ENCODE results near the gene FAM110A. TPM values are rescaled to one million over a fixed set of nuclear protein-coding genes. Genes with fewer than 3 reads are reported as not detected.

Gene FAM110A
- total and polyA plus RNA-seq, 4 donors, result 2.9 to 16.2 (median 10.0) TPM

DNA sequence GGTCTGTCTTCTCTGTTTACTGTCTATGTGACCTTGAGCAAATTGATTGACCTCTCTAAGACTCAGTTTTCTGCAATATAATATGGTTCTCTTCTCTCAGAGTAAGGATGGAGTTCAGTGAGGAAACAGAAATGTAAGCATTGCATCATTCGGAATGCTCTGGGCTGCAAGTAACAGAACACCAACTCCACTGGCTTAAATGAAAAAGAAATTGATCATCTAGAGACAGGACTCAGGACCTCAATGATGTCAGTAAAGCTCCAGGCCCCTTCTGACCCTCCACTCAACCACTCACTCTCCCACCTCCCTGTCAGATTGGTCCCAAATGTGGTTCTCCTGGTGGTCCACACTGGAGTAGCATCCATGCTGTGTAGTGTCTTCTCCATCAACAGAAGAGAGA is 31.9 kb downstream of the FAM110A start:
- H3K9me3 ChIP-seq (ENCODE audit: control insufficient read depth, insufficient read depth, low read length), result no peaks in the 10 kb centered on the region
- no peak overlapping the region for H3K4me3 ChIP-seq (ENCODE audit: low read depth, low read length)
- peaks cover 4% of the 10 kb centered on the region for H3K4me1 ChIP-seq (ENCODE audit: control insufficient read depth, insufficient read depth, low read length)
- no peaks in the 10 kb centered on the region for H3K36me3 ChIP-seq (ENCODE audit: control insufficient read depth, insufficient read depth, low read length)
- H3K27ac ChIP-seq (ENCODE audit: low read depth, low read length), result no peak overlapping the region
- DNase-seq (ENCODE audit: low read depth in 4 of 6, low spot score in 6 of 6), result no peak
- H3K27me3 ChIP-seq (ENCODE audit: control insufficient read depth, insufficient read depth, low read length), result no peaks in the 10 kb centered on the region
- 100% methylated on average over 1 of the region's 1 CpG for WGBS (ENCODE audit: insufficient coverage)

DNA sequence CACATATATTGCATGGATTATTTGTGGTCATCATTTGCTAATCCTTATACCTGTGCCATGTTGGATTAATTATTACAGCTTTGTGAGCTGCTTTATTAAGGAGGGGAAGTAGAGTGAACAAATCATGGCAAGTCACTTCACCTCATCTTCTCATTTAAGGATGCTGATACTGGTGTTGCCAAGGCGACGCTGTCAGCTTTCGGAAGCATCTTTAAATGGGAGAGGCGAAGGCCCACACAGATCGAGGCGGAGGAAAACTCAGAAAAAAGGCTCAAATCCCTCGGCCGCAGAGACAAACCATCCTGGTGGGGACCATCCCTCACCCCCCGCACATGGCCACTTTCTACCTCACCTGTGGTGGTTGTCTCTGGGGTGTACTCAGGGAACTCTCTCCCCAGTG is 34.8 kb downstream of the FAM110A start:
- H3K27ac ChIP-seq (ENCODE audit: low read depth, low read length), result no peak overlapping the region
- H3K36me3 ChIP-seq (ENCODE audit: control insufficient read depth, insufficient read depth, low read length), result no peaks in the 10 kb centered on the region
- peaks cover 3% of the 10 kb centered on the region for H3K27me3 ChIP-seq (ENCODE audit: control insufficient read depth, insufficient read depth, low read length)
- no peaks in the 10 kb centered on the region for H3K9me3 ChIP-seq (ENCODE audit: control insufficient read depth, insufficient read depth, low read length)
- peak in 1 of 6 donors; percentile 50 for DNase-seq (ENCODE audit: low read depth in 4 of 6, low spot score in 6 of 6)
- H3K4me3 ChIP-seq (ENCODE audit: low read depth, low read length), result no peak overlapping the region
- peaks cover 4% of the 10 kb centered on the region for H3K4me1 ChIP-seq (ENCODE audit: control insufficient read depth, insufficient read depth, low read length)
- 33% methylated on average over 1 of the region's 9 CpGs for WGBS (ENCODE audit: insufficient coverage)

DNA sequence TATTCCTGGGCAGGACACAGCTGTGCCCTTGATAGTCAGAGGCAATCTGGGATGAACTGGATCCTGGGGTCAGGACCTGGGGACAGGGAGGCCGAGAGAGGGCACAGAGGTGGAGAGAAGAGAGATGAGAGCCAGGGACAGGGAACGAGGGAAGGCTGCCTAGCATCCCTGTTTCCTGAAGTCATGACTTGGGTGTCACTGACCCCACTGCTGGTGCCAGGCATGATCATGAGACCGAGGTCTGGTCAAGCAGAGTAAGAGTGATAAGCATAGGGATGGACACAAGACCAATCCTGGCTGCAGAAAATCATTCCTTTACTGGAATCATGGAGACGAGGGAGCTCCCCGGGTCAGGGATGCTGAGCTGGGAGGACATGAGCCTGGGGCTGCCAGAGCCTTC is 36.1 kb downstream of the FAM110A start:
- Histone ChIP-seq H3K4me1 (ENCODE audit: control insufficient read depth, insufficient read depth, low read length) (peaks cover 4% of the 10 kb centered on the region), H3K4me3 (ENCODE audit: low read depth, low read length) (no peak overlapping the region), H3K9me3 (ENCODE audit: control insufficient read depth, insufficient read depth, low read length) (no peaks in the 10 kb centered on the region), H3K27me3 (ENCODE audit: control insufficient read depth, insufficient read depth, low read length) (peaks cover 3% of the 10 kb centered on the region), H3K27ac (ENCODE audit: low read depth, low read length) (no peak overlapping the region), H3K36me3 (ENCODE audit: control insufficient read depth, insufficient read depth, low read length) (no peaks in the 10 kb centered on the region)
- DNase-seq (ENCODE audit: low read depth in 4 of 6, low spot score in 6 of 6), result no peak
- WGBS (ENCODE audit: insufficient coverage), result 81% methylated on average over 5 of the region's 5 CpGs

DNA sequence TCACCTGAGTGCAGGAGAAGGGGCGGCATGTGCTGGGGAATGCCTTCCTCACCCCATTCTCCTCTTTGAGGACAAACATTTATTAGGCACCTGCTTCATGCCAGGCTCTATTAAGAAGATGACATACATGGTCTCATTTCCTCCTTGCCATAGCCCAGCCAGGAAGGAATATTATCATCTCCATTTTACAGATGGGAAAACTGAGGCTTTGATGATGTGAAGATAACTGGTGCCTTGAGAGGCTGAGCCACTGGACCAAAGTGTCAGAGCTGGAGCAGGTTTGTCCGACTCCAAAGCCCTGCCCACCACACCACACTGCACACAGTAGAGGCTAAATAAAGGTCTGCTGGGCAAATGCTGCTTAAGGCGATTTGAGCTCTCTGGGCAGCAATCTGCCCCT is 37.2 kb downstream of the FAM110A start:
- no peak overlapping the region for H3K27ac ChIP-seq (ENCODE audit: low read depth, low read length)
- H3K9me3 ChIP-seq (ENCODE audit: control insufficient read depth, insufficient read depth, low read length), result no peaks in the 10 kb centered on the region
- H3K27me3 ChIP-seq (ENCODE audit: control insufficient read depth, insufficient read depth, low read length), result peaks cover 3% of the 10 kb centered on the region
- no peak overlapping the region for H3K4me3 ChIP-seq (ENCODE audit: low read depth, low read length)
- H3K4me1 ChIP-seq (ENCODE audit: control insufficient read depth, insufficient read depth, low read length), result peaks cover 4% of the 10 kb centered on the region
- 71% methylated on average over 1 of the region's 3 CpGs for WGBS (ENCODE audit: insufficient coverage)
- no peak for DNase-seq (ENCODE audit: low read depth in 4 of 6, low spot score in 6 of 6)
- no peaks in the 10 kb centered on the region for H3K36me3 ChIP-seq (ENCODE audit: control insufficient read depth, insufficient read depth, low read length)

DNA sequence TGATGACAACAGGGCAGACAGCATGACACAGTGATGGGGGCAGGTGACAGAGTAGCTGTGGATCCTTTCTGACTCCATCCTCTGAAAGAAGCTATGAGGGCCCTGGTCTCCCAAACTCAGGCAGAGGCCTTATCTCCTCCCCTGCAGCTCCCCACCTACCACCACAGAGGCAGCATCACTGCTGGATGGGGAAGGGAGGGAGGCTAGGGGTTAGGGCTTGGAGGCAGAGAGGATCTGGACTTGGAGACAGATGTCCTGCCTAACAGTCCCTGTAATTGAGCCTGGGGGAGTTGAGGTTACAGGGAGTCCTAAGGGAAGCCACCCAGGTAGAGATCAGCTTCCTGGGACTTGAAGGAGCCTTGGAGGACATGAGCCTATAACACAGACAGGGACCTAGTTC is 37.9 kb downstream of the FAM110A start:
- peaks cover 3% of the 10 kb centered on the region for H3K27me3 ChIP-seq (ENCODE audit: control insufficient read depth, insufficient read depth, low read length)

DNA sequence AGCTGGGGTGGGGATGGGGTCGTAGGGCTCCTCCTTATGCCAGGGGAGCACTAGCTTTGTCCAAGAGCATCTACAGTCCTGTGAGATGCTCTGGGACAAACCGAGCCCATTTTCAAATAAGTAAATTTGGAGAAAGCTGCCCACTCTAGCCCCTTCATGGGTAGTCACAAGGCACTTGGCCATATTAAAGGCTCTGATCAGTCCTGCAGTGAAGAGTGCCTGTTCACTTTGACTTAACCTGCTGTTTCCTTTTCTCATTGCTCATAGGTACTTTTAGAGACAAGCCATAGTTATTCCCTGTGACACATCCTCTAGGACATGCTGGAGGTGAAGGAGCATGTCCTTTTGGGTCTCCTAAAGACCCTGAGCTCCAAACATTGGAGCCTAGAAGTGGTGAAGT is 38.4 kb downstream of the FAM110A start:
- WGBS (ENCODE audit: insufficient coverage), result 54% methylated on average over 2 of the region's 2 CpGs
- no peaks in the 10 kb centered on the region for H3K9me3 ChIP-seq (ENCODE audit: control insufficient read depth, insufficient read depth, low read length)
- no peak overlapping the region for H3K27ac ChIP-seq (ENCODE audit: low read depth, low read length)
- peaks cover 4% of the 10 kb centered on the region for H3K4me1 ChIP-seq (ENCODE audit: control insufficient read depth, insufficient read depth, low read length)
- peaks cover 3% of the 10 kb centered on the region for H3K27me3 ChIP-seq (ENCODE audit: control insufficient read depth, insufficient read depth, low read length)
- no peak for DNase-seq (ENCODE audit: low read depth in 4 of 6, low spot score in 6 of 6)
- H3K4me3 ChIP-seq (ENCODE audit: low read depth, low read length), result no peak overlapping the region
- no peaks in the 10 kb centered on the region for H3K36me3 ChIP-seq (ENCODE audit: control insufficient read depth, insufficient read depth, low read length)

More for the DNA sequence above, 37.9 kb downstream of the FAM110A start:
- no peak overlapping the region for H3K4me3 ChIP-seq (ENCODE audit: low read depth, low read length)
- no peaks in the 10 kb centered on the region for H3K36me3 ChIP-seq (ENCODE audit: control insufficient read depth, insufficient read depth, low read length)
- no peaks in the 10 kb centered on the region for H3K9me3 ChIP-seq (ENCODE audit: control insufficient read depth, insufficient read depth, low read length)
- DNase-seq (ENCODE audit: low read depth in 4 of 6, low spot score in 6 of 6), result no peak
- H3K27ac ChIP-seq (ENCODE audit: low read depth, low read length), result no peak overlapping the region
- peaks cover 4% of the 10 kb centered on the region for H3K4me1 ChIP-seq (ENCODE audit: control insufficient read depth, insufficient read depth, low read length)

DNA sequence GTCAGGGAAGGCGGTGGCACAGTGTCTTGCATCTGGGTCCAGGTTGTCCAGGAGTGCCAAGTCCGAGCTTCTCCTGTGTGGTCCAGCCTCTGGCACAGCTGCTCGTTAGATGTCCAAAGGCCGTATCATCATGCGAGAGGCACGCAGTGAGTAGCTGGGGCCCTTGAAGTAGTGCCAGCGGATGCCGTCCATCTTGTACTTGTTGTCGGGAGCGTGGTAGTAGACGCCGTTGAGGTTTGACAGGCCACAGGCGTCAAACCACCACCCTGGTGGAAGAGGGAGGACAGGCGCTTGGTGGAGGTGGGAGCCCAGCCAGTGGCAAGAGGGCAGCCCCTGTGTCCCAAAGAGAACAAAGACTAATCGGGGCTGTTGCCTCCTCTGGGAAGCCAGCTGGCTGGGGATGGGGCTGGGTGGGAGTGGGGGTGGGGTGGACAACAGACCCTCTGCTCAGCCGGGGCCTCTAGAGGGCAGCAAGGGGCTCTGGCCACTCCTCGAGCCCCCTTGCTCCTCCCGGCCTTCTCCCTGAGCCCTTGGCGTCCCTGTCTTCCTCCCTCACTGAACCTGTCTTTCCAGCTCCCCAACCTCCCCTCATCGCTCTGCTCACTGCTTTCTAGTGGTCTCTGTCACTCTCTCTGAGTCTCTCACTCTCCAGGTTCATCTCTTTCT is 39.5 kb downstream of the FAM110A start:
- Histone ChIP-seq H3K4me1 (ENCODE audit: control insufficient read depth, insufficient read depth, low read length) (peaks cover 4% of the 10 kb centered on the region), H3K4me3 (ENCODE audit: low read depth, low read length) (no peak overlapping the region), H3K36me3 (ENCODE audit: control insufficient read depth, insufficient read depth, low read length) (no peaks in the 10 kb centered on the region), H3K9me3 (ENCODE audit: control insufficient read depth, insufficient read depth, low read length) (no peaks in the 10 kb centered on the region), H3K27me3 (ENCODE audit: control insufficient read depth, insufficient read depth, low read length) (peaks cover 3% of the 10 kb centered on the region), H3K27ac (ENCODE audit: low read depth, low read length) (no peak overlapping the region)
- 57% methylated on average over 20 of the region's 20 CpGs for WGBS (ENCODE audit: insufficient coverage)
- DNase-seq (ENCODE audit: low read depth in 4 of 6, low spot score in 6 of 6), result no peak

DNA sequence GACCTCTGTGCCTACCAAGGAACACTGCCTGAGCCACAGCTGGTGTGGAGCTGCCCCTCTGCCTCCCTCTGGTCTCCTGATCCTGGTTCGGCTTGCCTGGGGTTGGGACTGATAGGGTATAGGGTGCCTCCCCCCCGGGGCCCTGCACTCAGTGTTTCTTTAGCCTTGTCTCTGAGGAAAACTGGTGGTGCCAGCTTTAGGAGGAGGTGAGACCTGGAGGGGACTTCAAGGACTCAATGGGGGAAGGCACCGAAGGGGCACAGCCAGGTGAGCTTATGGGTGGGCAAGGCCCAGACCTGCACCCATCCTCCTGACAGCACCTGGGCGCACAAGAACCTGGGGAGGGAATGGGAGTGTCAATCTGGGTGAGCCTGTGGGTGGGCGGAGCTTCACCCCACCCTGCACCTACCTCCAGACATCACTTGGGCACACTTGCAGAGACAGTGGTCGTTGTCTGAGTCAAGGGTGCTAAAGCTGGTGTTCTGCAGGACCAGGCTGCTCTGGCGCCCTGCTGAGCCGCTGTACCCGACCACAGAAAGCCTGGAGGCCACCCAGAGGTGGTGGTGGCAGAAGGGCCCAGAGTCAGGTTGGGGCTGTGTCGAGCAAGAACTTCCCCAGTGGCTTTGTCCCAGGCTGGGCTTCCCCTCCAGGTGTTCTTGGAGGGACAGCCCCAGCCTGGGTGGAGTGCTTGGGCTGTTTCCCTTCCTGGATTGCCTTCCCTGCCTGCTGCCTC is 40.5 kb downstream of the FAM110A start:
- no peak overlapping the region for H3K4me3 ChIP-seq (ENCODE audit: low read depth, low read length)

DNA sequence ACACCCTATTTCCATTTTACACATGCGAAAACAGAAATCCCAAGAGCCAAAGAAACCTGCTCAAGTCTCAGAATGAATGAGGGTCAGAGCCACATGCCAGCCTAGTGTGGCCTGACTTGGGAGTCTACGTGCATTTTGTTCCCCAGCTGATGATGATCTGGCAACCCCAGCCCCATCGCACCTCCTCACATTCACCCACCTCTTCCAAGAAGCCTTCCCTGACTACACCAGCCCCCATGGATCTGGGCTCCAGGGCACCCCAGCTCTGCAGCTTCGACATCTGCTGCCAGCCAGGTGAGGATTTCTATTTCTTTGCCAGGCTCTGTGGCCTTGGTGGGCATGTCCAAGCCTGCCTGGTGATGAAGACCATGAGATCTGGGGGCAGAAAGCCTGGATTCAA is 41.6 kb downstream of the FAM110A start:
- Histone ChIP-seq H3K27me3 (ENCODE audit: control insufficient read depth, insufficient read depth, low read length) (peaks cover 3% of the 10 kb centered on the region), H3K36me3 (ENCODE audit: control insufficient read depth, insufficient read depth, low read length) (no peaks in the 10 kb centered on the region), H3K4me3 (ENCODE audit: low read depth, low read length) (no peak overlapping the region), H3K4me1 (ENCODE audit: control insufficient read depth, insufficient read depth, low read length) (no peaks in the 10 kb centered on the region), H3K27ac (ENCODE audit: low read depth, low read length) (no peak overlapping the region), H3K9me3 (ENCODE audit: control insufficient read depth, insufficient read depth, low read length) (no peaks in the 10 kb centered on the region)
- WGBS (ENCODE audit: insufficient coverage), result 96% methylated on average over 4 of the region's 4 CpGs
- DNase-seq (ENCODE audit: low read depth in 4 of 6, low spot score in 6 of 6), result no peak

More for the DNA sequence above, 40.5 kb downstream of the FAM110A start:
- 90% methylated on average over 9 of the region's 10 CpGs for WGBS (ENCODE audit: insufficient coverage)
- Histone ChIP-seq H3K36me3 (ENCODE audit: control insufficient read depth, insufficient read depth, low read length) (no peaks in the 10 kb centered on the region), H3K4me1 (ENCODE audit: control insufficient read depth, insufficient read depth, low read length) (no peaks in the 10 kb centered on the region), H3K9me3 (ENCODE audit: control insufficient read depth, insufficient read depth, low read length) (no peaks in the 10 kb centered on the region), H3K27ac (ENCODE audit: low read depth, low read length) (no peak overlapping the region), H3K27me3 (ENCODE audit: control insufficient read depth, insufficient read depth, low read length) (peaks cover 3% of the 10 kb centered on the region)
- no peak for DNase-seq (ENCODE audit: low read depth in 4 of 6, low spot score in 6 of 6)

DNA sequence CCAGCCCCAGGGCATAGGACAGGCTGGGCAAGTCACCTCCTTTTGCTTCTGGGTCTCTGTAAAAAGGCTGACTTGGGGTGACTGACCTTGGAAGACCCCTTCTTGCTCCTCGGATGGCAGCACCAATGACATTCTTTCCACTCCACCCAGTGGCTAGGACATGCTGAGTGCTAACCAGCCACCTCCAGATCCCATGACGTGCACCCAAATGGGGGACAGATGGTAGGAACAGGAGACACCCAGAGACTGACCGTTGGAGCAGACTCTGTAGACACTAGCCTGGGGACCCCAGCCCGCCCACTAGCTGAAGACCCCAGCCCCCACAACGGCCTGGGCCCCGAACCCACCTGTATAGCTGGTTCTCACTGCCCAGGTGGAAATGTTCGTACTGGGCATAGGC is 44.3 kb downstream of the FAM110A start:
- Histone ChIP-seq H3K36me3 (ENCODE audit: control insufficient read depth, insufficient read depth, low read length) (no peaks in the 10 kb centered on the region), H3K9me3 (ENCODE audit: control insufficient read depth, insufficient read depth, low read length) (no peaks in the 10 kb centered on the region), H3K4me3 (ENCODE audit: low read depth, low read length) (no peak overlapping the region), H3K4me1 (ENCODE audit: control insufficient read depth, insufficient read depth, low read length) (no peaks in the 10 kb centered on the region), H3K27me3 (ENCODE audit: control insufficient read depth, insufficient read depth, low read length) (peaks cover 3% of the 10 kb centered on the region), H3K27ac (ENCODE audit: low read depth, low read length) (no peak overlapping the region)
- 88% methylated on average over 6 of the region's 7 CpGs for WGBS (ENCODE audit: insufficient coverage)
- no peak for DNase-seq (ENCODE audit: low read depth in 4 of 6, low spot score in 6 of 6)
